Activated CD8-positive, alpha-beta T cell treated with anti-CD3 and anti-CD28 coated beads for 36 hours (primary cell): ENCODE measurements around the gene RAP1GDS1. TPM values are rescaled to one million over a fixed set of nuclear protein-coding genes. Genes with fewer than 3 reads are reported as not detected.
A peak's percentile ranks its signal among the peaks of the same experiment; 100 is the strongest.
"Not testable (repeated sequence)": the region's sequence is repeated elsewhere in the genome, so short reads cannot be mapped to it uniquely, and the experiment has no call there.

Source experiments
- ATAC-seq: fragments of 200-7000 bp; cut with Tn5 transposase; one replicate; pipeline ENCODE4 v1.10.0; 2021; ENCODE audit warnings: mild to moderate bottlenecking, moderate library complexity
- CTCF ChIA-PET: fragments of 350-600 bp; sonication (Branson Sonifier 250); formaldehyde crosslinking; loops from one replicate; lab custom pipeline; 2021; ENCODE audit warnings: antibody characterized with exemption; lab: Charles Lee
- POLR2A ChIA-PET: fragments of 350-600 bp; sonication (Branson Sonifier 250); formaldehyde crosslinking; loops from one replicate; lab custom pipeline; 2021; ENCODE audit warnings: antibody characterized with exemption; lab: Charles Lee
- DNase-seq: peaks from one replicate; pipeline ENCODE4 v3.0.0-alpha.2; 2020
- H3K27ac Mint-ChIP-seq: one replicate; pipeline ENCODE4 v1.8.0; 2021; ENCODE audit warnings: mild to moderate bottlenecking, mixed read lengths
- H3K27me3 Mint-ChIP-seq: one replicate; pipeline ENCODE4 v1.8.0; 2021; ENCODE audit warnings: mixed read lengths
- H3K36me3 Mint-ChIP-seq: one replicate; pipeline ENCODE4 v1.8.0; 2021; ENCODE audit warnings: low read depth, mixed read lengths
- H3K4me1 Mint-ChIP-seq: one replicate; pipeline ENCODE4 v1.8.0; 2021; ENCODE audit warnings: low read depth, mixed read lengths
- H3K4me3 Mint-ChIP-seq: one replicate; pipeline ENCODE4 v1.8.0; 2021; ENCODE audit warnings: mild to moderate bottlenecking, moderate library complexity, mixed read lengths
- H3K9me3 Mint-ChIP-seq: one replicate; pipeline ENCODE4 v1.8.0; 2021; ENCODE audit warnings: mixed read lengths
- CTCF ChIP-seq: fragments of 200-600 bp; IDR thresholded peaks from one replicate; pipeline ENCODE4 v1.8.0; 2022; ENCODE audit warnings: antibody characterized with exemption, mild to moderate bottlenecking
- intact Hi-C: fragments of 100-400 bp; cut with micrococcal nuclease; formaldehyde crosslinking; loops from one replicate; pipeline ENCODE4 v1.10.0; 2022
- total RNA-seq, 2 experiments: library from RNA; stranded (reverse); gene quantifications; one replicate each; pipeline ENCODE4 v1.2.3, GENCODE V29; 2021

The RAP1GDS1 gene
- total RNA-seq, 2 experiments from 2014 or later = 49.8 to 52.1 TPM

GRCh38 chr4:98446499-98447375, 185.6 kb downstream of the RAP1GDS1 start:
- ATAC-seq (peak; percentile 88), DNase-seq (peak; percentile 85)
- ChIA-PET POLR2A (no interaction called here), CTCF (interaction anchor here (0.9 to 1.8 kb wide), 3 partner anchors 23 to 468 kb away, joined by 3 read pairs; partner anchors contain the start of gene STPG2)
- Mint-ChIP-seq H3K27me3 (no peaks in the 10 kb centered on the region), H3K36me3 (peaks cover 24% of the 10 kb centered on the region), H3K4me3 (peak overlapping the region; percentile 58), H3K9me3 (no peaks in the 10 kb centered on the region), H3K4me1 (peaks cover 35% of the 10 kb centered on the region), H3K27ac (peak overlapping the region; percentile 96)
- TF ChIP-seq CTCF = no peak
- intact Hi-C loops = loop anchor here (10.0 kb wide), 1 partner anchor 302 kb away; the partner anchor contains the start of gene STPG2

- ChIA-PET POLR2A (no interaction called here), CTCF (interaction anchor here (1.8 kb wide), 1 partner anchor 468 kb away, joined by 3 read pairs; no protein-coding TSS in a partner anchor)
- H3K4me3 Mint-ChIP-seq = no peak overlapping the region
- no peak for TF ChIP-seq CTCF
- intact Hi-C loops = loop anchor here (10.0 kb wide), 1 partner anchor 303 kb away; the partner anchor contains the start of gene STPG2
- H3K4me1 Mint-ChIP-seq = peaks cover 35% of the 10 kb centered on the region
- H3K27ac Mint-ChIP-seq = peak overlapping the region; percentile 96
- peaks cover 15% of the 10 kb centered on the region for H3K36me3 Mint-ChIP-seq
- H3K9me3 Mint-ChIP-seq = no peaks in the 10 kb centered on the region
- DNase-seq (peak; percentile 27), ATAC-seq (no peak)
- no peaks in the 10 kb centered on the region for H3K27me3 Mint-ChIP-seq
Observed at GRCh38 chr4:98447648-98448047, 186.5 kb downstream of the RAP1GDS1 start.

- ATAC-seq (peak; percentile 26), DNase-seq (peak; percentile 46)
- Mint-ChIP-seq H3K27ac (no peak overlapping the region), H3K4me1 (peaks cover 39% of the 10 kb centered on the region), H3K9me3 (no peaks in the 10 kb centered on the region), H3K4me3 (no peak overlapping the region), H3K27me3 (no peaks in the 10 kb centered on the region), H3K36me3 (peaks cover 7% of the 10 kb centered on the region)
- POLR2A ChIA-PET = interaction anchor here (0.5 to 0.6 kb wide), 2 partner anchors 68 to 154 kb away, joined by 3 to 4 read pairs; no protein-coding TSS in a partner anchor
- intact Hi-C loops = loop anchor here (10.0 kb wide), 1 partner anchor 304 kb away; the partner anchor contains the start of gene STPG2
- no peak for TF ChIP-seq CTCF
- CTCF ChIA-PET = interaction anchor here (1.3 to 2.4 kb wide), 2 partner anchors 19 to 305 kb away, joined by 3 to 11 read pairs; partner anchors contain the start of gene STPG2
Observed at GRCh38 chr4:98448908-98449307, 187.7 kb downstream of the RAP1GDS1 start.

GRCh38 chr4:98452091-98452490, 190.9 kb downstream of the RAP1GDS1 start:
- H3K9me3 Mint-ChIP-seq = no peaks in the 10 kb centered on the region
- TF ChIP-seq CTCF = no peak
- H3K4me3 Mint-ChIP-seq = no peak overlapping the region

GRCh38 chr4:98457422-98457821, 196.2 kb downstream of the RAP1GDS1 start:
- H3K4me1 Mint-ChIP-seq, H3K27me3 Mint-ChIP-seq, DNase-seq, POLR2A ChIA-PET, CTCF ChIA-PET, H3K36me3 Mint-ChIP-seq, H3K9me3 Mint-ChIP-seq, intact Hi-C loops, H3K4me3 Mint-ChIP-seq, H3K27ac Mint-ChIP-seq, ATAC-seq: not testable (repeated sequence)

More at GRCh38 chr4:98452091-98452490, 190.9 kb downstream of the RAP1GDS1 start:
- no peak for DNase-seq
- intact Hi-C loops = no loop called here
- no peak for ATAC-seq
- Mint-ChIP-seq H3K36me3 (no peaks in the 10 kb centered on the region), H3K4me1 (peaks cover 24% of the 10 kb centered on the region), H3K27me3 (no peaks in the 10 kb centered on the region), H3K27ac (no peak overlapping the region)
- CTCF ChIA-PET = interaction anchor here (0.6 to 2.8 kb wide), 3 partner anchors 10 to 292 kb away, joined by 3 to 11 read pairs (median 6); no protein-coding TSS in a partner anchor
- POLR2A ChIA-PET = no interaction called here

- intact Hi-C loops, H3K27me3 Mint-ChIP-seq, H3K4me1 Mint-ChIP-seq, ATAC-seq, DNase-seq, POLR2A ChIA-PET, H3K4me3 Mint-ChIP-seq, H3K9me3 Mint-ChIP-seq, H3K27ac Mint-ChIP-seq, CTCF ChIA-PET, H3K36me3 Mint-ChIP-seq: not testable (repeated sequence)
Observed at GRCh38 chr4:98461121-98461865, 200.1 kb downstream of the RAP1GDS1 start.
